Upper lobe of right lung (tissue), 1 donor: Measurements from ENCODE around the gene LONRF2. TPM values are rescaled to one million over a fixed set of nuclear protein-coding genes. Genes with fewer than 3 reads are reported as not detected.
A peak's percentile ranks its signal among the peaks of the same experiment; 100 is the strongest.

Experiments
- ATAC-seq: fragments of 200-7000 bp; cut with Tn5 transposase; one replicate; pipeline ENCODE4 v1.9.1; 2020; ENCODE audit warnings: mild to moderate bottlenecking, moderate library complexity
- DNase-seq: peaks from one replicate; pipeline ENCODE4 v3.0.0-alpha.2; 2020
- H3K27ac ChIP-seq: fragments of 200-600 bp; one replicate; pipeline ENCODE4 v1.8.0; 2022
- H3K27me3 ChIP-seq: fragments of 200-600 bp; one replicate; pipeline ENCODE4 v1.8.0; 2022; ENCODE audit warnings: mild to moderate bottlenecking
- H3K36me3 ChIP-seq: fragments of 200-600 bp; one replicate; pipeline ENCODE4 v1.8.0; 2022
- H3K4me1 ChIP-seq: fragments of 200-600 bp; one replicate; pipeline ENCODE4 v1.8.0; 2022
- H3K4me3 ChIP-seq: fragments of 200-600 bp; one replicate; pipeline ENCODE4 v1.8.0; 2022; ENCODE audit warnings: mild to moderate bottlenecking
- H3K9me3 ChIP-seq: fragments of 200-600 bp; one replicate; pipeline ENCODE4 v1.8.0; 2022
- CTCF ChIP-seq: fragments of 200-600 bp; IDR thresholded peaks from one replicate; pipeline ENCODE4 v1.8.0; 2022; ENCODE audit warnings: antibody characterized with exemption
- intact Hi-C: fragments of 100-400 bp; cut with DNase I; formaldehyde crosslinking; loops from one replicate; pipeline ENCODE4 v1.11.0; 2022
- total RNA-seq: library from RNA; stranded (reverse); fragmentation: NEBNext Ultra II Directional; extraction: Animal tissue kit (Norgen Biotek cat#: 25700); gene quantifications from one replicate; pipeline ENCODE4 v1.2.1, GENCODE V29; 2021
- donor health status: DM: no; HTN: yes; CAD: no; lungs with severe emphysema.

Gene LONRF2
- total RNA-seq, 1 donor from 2014 or later: 4.2 TPM

- Histone ChIP-seq H3K9me3 (no peaks in the 10 kb centered on the region), H3K27me3 (no peaks in the 10 kb centered on the region), H3K4me3 (no peak overlapping the region), H3K36me3 (no peaks in the 10 kb centered on the region), H3K27ac (no peak overlapping the region), H3K4me1 (no peaks in the 10 kb centered on the region)
- intact Hi-C loops: no loop called here
- ATAC-seq (no peak), DNase-seq (no peak)
- TF ChIP-seq CTCF: no peak
These were observed 45.6 kb downstream of the LONRF2 start for GRCh38 chr2:100276716-100277115.

DNA sequence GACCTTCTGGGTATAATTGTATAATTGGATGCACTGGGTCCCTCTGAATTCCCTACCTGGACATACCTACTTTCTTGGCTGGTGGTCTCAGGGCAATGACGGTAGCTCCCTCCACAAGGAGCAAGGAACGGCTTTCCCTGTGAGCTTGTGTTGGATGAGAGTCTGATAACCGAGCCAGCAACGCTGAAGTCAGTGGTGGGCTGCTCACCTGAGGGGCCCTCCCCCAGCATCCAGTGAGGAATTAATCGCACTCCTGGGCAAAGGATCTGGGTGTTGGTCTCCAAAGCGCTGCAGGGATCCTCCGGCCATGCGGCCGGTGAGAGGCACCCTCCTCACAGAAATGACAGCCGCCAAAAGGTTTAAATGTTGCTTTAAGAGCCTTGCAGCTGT is 47.1 kb downstream of the LONRF2 start:
- intact Hi-C loops: no loop called here
- no peaks in the 10 kb centered on the region for H3K27me3 ChIP-seq

GRCh38 chr2:100274566-100275199 is 47.6 kb downstream of the LONRF2 start:
- intact Hi-C loops: no loop called here
- Histone ChIP-seq H3K4me3 (no peak overlapping the region), H3K4me1 (no peaks in the 10 kb centered on the region), H3K9me3 (no peaks in the 10 kb centered on the region), H3K36me3 (no peaks in the 10 kb centered on the region), H3K27ac (no peak overlapping the region), H3K27me3 (no peaks in the 10 kb centered on the region)
- ATAC-seq (no peak), DNase-seq (no peak)
- no peak for TF ChIP-seq CTCF

More for the DNA sequence above, 47.1 kb downstream of the LONRF2 start:
- DNase-seq (no peak), ATAC-seq (no peak)
- Histone ChIP-seq H3K4me3 (no peak overlapping the region), H3K27ac (no peak overlapping the region), H3K4me1 (no peaks in the 10 kb centered on the region), H3K9me3 (no peaks in the 10 kb centered on the region), H3K36me3 (no peaks in the 10 kb centered on the region)
- TF ChIP-seq CTCF: no peak

GRCh38 chr2:100274076-100274475 is 48.2 kb downstream of the LONRF2 start:
- Histone ChIP-seq H3K4me3 (no peak overlapping the region), H3K27ac (no peak overlapping the region), H3K9me3 (no peaks in the 10 kb centered on the region), H3K36me3 (no peaks in the 10 kb centered on the region), H3K4me1 (no peaks in the 10 kb centered on the region), H3K27me3 (no peaks in the 10 kb centered on the region)
- peak; percentile 58 for ATAC-seq
- intact Hi-C loops: no loop called here
- no peak for TF ChIP-seq CTCF
- DNase-seq: no peak

GRCh38 chr2:100273387-100273786 is 48.9 kb downstream of the LONRF2 start:
- Histone ChIP-seq H3K4me3 (no peak overlapping the region), H3K36me3 (no peaks in the 10 kb centered on the region), H3K4me1 (no peaks in the 10 kb centered on the region), H3K27ac (no peak overlapping the region), H3K9me3 (no peaks in the 10 kb centered on the region), H3K27me3 (no peaks in the 10 kb centered on the region)
- DNase-seq (no peak), ATAC-seq (no peak)
- intact Hi-C loops: no loop called here
- no peak for TF ChIP-seq CTCF

GRCh38 chr2:100272841-100273329 is 49.4 kb downstream of the LONRF2 start:
- no peak for ATAC-seq

More at GRCh38 chr2:100272841-100273329, 49.4 kb downstream of the LONRF2 start:
- H3K4me3 ChIP-seq: no peak overlapping the region
- H3K27ac ChIP-seq: no peak overlapping the region
- no peaks in the 10 kb centered on the region for H3K4me1 ChIP-seq
- intact Hi-C loops: no loop called here
- H3K9me3 ChIP-seq: no peaks in the 10 kb centered on the region
- no peak for DNase-seq
- no peak for TF ChIP-seq CTCF
- H3K27me3 ChIP-seq: no peaks in the 10 kb centered on the region
- H3K36me3 ChIP-seq: no peaks in the 10 kb centered on the region
